ENCODE data around the gene KANK4.
"Not testable (repeated sequence)": the region's sequence is repeated elsewhere in the genome, so short reads cannot be mapped to it uniquely, and the experiment has no call there.

Gene KANK4

DNA sequence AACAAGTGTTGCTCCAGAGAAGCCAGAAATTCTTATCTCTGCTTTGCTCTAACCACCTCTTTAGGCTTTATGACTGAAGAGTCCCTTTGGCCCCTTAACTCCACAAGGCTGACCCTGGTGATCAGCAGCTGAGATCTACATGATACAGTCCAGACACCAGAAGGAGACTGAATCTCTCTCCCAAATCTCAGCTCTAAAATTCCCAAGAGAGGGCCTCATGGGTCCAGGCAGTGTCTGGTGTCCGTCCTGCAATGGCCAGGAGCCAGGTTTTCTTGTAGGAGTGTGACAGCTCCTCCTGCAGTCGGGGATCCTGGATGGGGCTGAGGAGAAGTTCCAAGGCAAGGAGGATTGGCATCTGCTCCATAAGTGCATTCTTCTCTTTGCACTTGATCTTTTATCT, 89.3 kb downstream of the KANK4 start:
- H3K4me3 ChIP-seq (ENCODE audit: low read depth in 1 of 2, low read length in 2 of 2), result no peak overlapping the region
- no peak overlapping the region for H3K27ac ChIP-seq (ENCODE audit: low read length)
- no peaks in the 10 kb centered on the region for H3K27me3 ChIP-seq (ENCODE audit: low read depth, low read length)
- H3K36me3 ChIP-seq (ENCODE audit: control insufficient read depth in 1 of 2, insufficient read depth in 2 of 2, low read length in 2 of 2), result no peaks in the 10 kb centered on the region
- H3K9me3 ChIP-seq (ENCODE audit: control insufficient read depth in 1 of 2, low read length in 2 of 2), result no peaks in the 10 kb centered on the region
- no peaks in the 10 kb centered on the region for H3K4me1 ChIP-seq (ENCODE audit: control insufficient read depth in 1 of 2, insufficient read depth in 2 of 2, low read length in 2 of 2)

DNA sequence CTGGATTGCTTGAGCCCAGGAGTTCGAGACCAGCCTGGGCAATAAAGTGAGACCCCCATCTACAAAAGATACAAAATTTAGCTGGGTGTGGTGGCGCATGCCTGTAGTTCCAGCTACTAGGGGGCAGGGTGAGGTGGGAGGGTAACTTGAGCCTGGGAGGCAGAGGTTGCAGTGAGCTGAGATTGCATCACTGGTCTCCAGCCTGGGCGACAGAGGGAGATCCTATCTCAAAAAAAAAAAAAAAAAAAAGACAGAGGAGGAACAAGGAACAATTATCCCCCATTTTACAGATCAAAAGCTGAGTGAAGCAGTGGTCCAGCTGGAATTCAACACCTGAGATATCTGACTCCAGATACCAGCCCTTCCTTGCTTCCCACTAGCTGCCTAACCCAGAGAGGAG, 89.8 kb downstream of the KANK4 start:
- no peaks in the 10 kb centered on the region for H3K9me3 ChIP-seq (ENCODE audit: control insufficient read depth in 1 of 2, low read length in 2 of 2)
- no peak overlapping the region for H3K4me3 ChIP-seq (ENCODE audit: low read depth in 1 of 2, low read length in 2 of 2)
- no peaks in the 10 kb centered on the region for H3K36me3 ChIP-seq (ENCODE audit: control insufficient read depth in 1 of 2, insufficient read depth in 2 of 2, low read length in 2 of 2)
- no peaks in the 10 kb centered on the region for H3K27me3 ChIP-seq (ENCODE audit: low read depth, low read length)
- H3K4me1 ChIP-seq (ENCODE audit: control insufficient read depth in 1 of 2, insufficient read depth in 2 of 2, low read length in 2 of 2), result no peaks in the 10 kb centered on the region
- H3K27ac ChIP-seq (ENCODE audit: low read length), result no peak overlapping the region

DNA sequence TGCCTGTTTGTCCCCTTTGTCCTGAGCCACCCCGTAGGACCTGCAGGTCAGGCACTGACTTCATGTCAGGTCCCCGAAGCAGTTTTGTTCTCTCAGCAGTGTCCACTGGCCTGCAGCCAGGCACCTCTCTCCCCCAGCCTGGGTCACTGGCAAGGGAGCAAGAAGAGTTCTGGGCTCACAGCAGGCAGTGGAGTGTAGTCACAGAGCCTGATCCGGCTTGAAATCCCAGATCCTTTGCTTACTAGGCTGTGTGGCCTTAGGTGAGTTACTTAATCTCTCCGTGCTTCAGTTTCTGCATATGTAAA, 90.4 kb downstream of the KANK4 start:
- Histone ChIP-seq H3K36me3 (ENCODE audit: control insufficient read depth in 1 of 2, insufficient read depth in 2 of 2, low read length in 2 of 2) (no peaks in the 10 kb centered on the region), H3K27ac (ENCODE audit: low read length) (no peak overlapping the region), H3K4me3 (ENCODE audit: low read depth in 1 of 2, low read length in 2 of 2) (no peak overlapping the region), H3K9me3 (ENCODE audit: control insufficient read depth in 1 of 2, low read length in 2 of 2) (no peaks in the 10 kb centered on the region), H3K27me3 (ENCODE audit: low read depth, low read length) (no peaks in the 10 kb centered on the region), H3K4me1 (ENCODE audit: control insufficient read depth in 1 of 2, insufficient read depth in 2 of 2, low read length in 2 of 2) (no peaks in the 10 kb centered on the region)

DNA sequence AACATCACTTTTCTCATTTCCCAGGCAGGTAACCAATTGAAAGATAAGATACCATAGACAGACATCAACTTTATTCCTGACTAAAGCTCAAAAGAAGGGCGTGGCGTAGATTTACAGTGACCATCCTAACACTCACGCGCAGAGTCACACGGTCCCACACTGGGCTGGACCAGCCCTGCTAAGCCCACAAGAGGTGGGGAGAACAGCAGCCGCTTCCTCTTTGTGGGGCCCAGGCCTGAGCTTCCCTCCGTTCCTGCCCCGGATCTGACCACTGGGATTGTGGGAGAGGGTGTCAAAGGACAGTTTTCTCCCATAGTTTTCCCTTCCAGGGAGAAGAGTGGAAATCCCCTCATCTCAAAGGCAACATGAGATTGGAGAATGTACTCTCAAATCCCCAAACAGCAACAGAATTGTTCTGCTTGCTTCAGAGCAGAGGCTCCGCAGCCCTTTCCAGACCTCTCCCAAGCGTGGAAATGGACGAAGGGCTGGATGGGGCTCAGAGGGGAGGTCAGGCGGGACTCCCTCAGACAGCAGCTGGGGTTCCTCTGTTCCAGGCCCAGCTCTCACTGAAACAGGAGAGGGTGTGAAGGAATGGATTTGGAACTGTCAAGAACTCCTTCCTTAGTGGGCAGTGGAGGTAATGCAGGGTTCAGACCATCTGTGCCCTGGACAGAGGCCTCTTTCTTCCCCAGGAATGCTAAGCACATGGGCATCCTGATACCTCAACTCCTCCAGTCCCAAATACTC, 90.9 kb downstream of the KANK4 start:
- Histone ChIP-seq H3K27ac (ENCODE audit: low read length) (no peak overlapping the region), H3K9me3 (ENCODE audit: control insufficient read depth in 1 of 2, low read length in 2 of 2) (no peaks in the 10 kb centered on the region), H3K27me3 (ENCODE audit: low read depth, low read length) (no peaks in the 10 kb centered on the region), H3K4me1 (ENCODE audit: control insufficient read depth in 1 of 2, insufficient read depth in 2 of 2, low read length in 2 of 2) (no peaks in the 10 kb centered on the region), H3K4me3 (ENCODE audit: low read depth in 1 of 2, low read length in 2 of 2) (no peak overlapping the region), H3K36me3 (ENCODE audit: control insufficient read depth in 1 of 2, insufficient read depth in 2 of 2, low read length in 2 of 2) (no peaks in the 10 kb centered on the region)

DNA sequence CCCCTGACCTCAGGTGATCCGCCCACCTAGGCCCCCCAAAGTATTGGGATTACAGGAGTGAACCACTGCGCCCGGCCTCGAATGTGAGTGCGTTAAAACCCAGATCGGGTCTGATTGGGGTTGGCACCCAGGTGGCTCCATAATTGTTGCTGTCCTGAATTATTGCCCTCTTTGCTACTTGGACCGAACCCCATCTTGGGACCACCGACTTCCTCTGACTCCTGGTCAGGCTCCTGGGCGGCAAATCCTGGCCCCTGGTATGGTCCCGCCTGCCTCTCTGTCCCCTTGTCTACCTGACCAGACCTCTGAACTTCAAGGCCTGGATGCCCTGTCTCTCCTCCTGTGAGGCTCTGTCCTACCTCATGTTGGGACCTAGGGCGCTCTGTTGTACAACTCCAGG, 91.7 kb downstream of the KANK4 start:
- Histone ChIP-seq H3K4me1 (ENCODE audit: control insufficient read depth in 1 of 2, insufficient read depth in 2 of 2, low read length in 2 of 2) (no peaks in the 10 kb centered on the region), H3K4me3 (ENCODE audit: low read depth in 1 of 2, low read length in 2 of 2) (no peak overlapping the region), H3K9me3 (ENCODE audit: control insufficient read depth in 1 of 2, low read length in 2 of 2) (no peaks in the 10 kb centered on the region), H3K27ac (ENCODE audit: low read length) (no peak overlapping the region), H3K36me3 (ENCODE audit: control insufficient read depth in 1 of 2, insufficient read depth in 2 of 2, low read length in 2 of 2) (no peaks in the 10 kb centered on the region), H3K27me3 (ENCODE audit: low read depth, low read length) (no peaks in the 10 kb centered on the region)

DNA sequence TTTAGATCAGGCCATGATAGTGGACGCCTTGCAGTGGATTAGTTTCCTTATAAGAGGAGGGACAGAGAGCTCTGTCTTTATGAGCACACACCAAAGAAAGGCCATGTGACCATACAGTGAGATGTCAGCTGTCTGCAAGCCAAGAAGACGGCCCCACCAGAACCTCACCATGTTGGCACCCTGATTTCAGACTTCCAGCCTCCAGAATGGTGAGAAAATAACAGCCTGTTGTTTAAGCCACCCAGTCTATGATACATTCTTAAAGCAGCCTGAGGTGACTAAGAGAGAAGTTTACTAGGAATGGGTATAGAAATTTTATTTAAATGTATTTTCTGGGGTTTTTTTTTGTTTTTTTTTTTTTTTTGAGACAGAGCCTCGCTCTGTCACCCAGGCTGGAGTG, 95.1 kb downstream of the KANK4 start:
- no peaks in the 10 kb centered on the region for H3K27me3 ChIP-seq (ENCODE audit: low read depth, low read length)

DNA sequence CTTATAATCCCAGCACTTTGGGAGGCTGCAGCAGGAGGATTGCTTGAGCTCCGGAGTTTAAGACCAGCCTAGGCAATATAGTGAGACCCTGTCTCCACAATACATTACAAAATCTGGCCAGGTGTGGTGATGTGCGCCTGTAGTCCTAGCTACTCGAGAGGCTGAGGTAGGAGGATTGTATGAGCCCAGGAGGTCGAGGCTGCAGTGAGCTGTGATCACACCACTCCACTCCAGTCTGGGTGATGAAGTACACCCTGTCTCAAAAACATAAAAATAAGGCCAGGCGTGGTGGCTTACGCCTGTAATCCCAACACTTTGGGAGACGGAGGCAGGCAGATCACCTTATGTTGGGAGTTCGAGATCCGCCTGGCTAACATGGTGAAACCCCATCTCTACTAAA, 96.9 kb downstream of the KANK4 start:
- Histone ChIP-seq H3K4me3 (ENCODE audit: low read depth in 1 of 2, low read length in 2 of 2) (no peak overlapping the region), H3K36me3 (ENCODE audit: control insufficient read depth in 1 of 2, insufficient read depth in 2 of 2, low read length in 2 of 2) (no peaks in the 10 kb centered on the region), H3K9me3 (ENCODE audit: control insufficient read depth in 1 of 2, low read length in 2 of 2) (no peaks in the 10 kb centered on the region), H3K27ac (ENCODE audit: low read length) (no peak overlapping the region), H3K4me1 (ENCODE audit: control insufficient read depth in 1 of 2, insufficient read depth in 2 of 2, low read length in 2 of 2) (no peaks in the 10 kb centered on the region), H3K27me3 (ENCODE audit: low read depth, low read length) (no peaks in the 10 kb centered on the region)

More for the DNA sequence above, 95.1 kb downstream of the KANK4 start:
- Histone ChIP-seq H3K36me3 (ENCODE audit: control insufficient read depth in 1 of 2, insufficient read depth in 2 of 2, low read length in 2 of 2) (no peaks in the 10 kb centered on the region), H3K4me1 (ENCODE audit: control insufficient read depth in 1 of 2, insufficient read depth in 2 of 2, low read length in 2 of 2) (no peaks in the 10 kb centered on the region), H3K4me3 (ENCODE audit: low read depth in 1 of 2, low read length in 2 of 2) (no peak overlapping the region), H3K27ac (ENCODE audit: low read length) (no peak overlapping the region), H3K9me3 (ENCODE audit: control insufficient read depth in 1 of 2, low read length in 2 of 2) (no peaks in the 10 kb centered on the region)

DNA sequence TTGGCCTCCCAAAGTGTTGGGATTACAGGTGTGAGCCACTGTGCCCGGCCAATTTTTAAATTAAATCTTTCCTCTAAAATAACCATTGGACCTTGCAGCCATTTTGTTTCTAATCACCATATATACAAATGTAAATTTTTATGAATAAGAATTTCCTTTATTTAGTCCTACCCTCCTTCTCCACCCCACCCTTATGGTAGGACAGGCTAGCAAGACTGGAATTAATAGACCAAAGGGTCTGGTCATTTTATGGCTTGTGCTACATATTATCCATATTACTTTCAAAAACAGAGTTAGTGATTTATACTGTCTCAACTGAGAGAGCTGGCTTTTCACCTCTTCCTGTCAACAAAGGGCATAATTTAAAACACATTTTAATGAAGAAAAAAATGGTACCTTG, 98.1 kb downstream of the KANK4 start:
- Histone ChIP-seq H3K9me3 (ENCODE audit: control insufficient read depth in 1 of 2, low read length in 2 of 2) (no peaks in the 10 kb centered on the region), H3K4me1 (ENCODE audit: control insufficient read depth in 1 of 2, insufficient read depth in 2 of 2, low read length in 2 of 2) (no peaks in the 10 kb centered on the region), H3K27ac (ENCODE audit: low read length) (no peak overlapping the region), H3K36me3 (ENCODE audit: control insufficient read depth in 1 of 2, insufficient read depth in 2 of 2, low read length in 2 of 2) (no peaks in the 10 kb centered on the region), H3K4me3 (ENCODE audit: low read depth in 1 of 2, low read length in 2 of 2) (no peak overlapping the region), H3K27me3 (ENCODE audit: low read depth, low read length) (no peaks in the 10 kb centered on the region)

DNA sequence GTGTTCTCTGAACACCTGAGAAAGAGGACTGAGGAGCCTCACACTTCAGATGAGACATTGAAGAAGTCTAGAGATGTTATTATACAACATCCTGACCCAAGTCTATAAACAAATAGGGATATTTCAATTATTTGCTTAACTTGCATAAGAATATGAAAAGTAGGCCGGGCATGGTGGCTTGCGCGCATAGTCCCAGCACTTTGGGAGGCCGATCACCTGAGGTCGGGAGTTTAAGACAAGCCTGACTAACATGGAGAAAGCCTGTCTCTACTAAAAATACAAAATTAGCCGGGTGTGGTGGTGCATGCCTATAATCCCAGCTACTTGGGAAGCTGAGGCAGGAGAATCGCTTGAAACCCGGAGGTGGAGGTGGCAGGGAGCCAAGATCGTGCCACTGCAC, 98.8 kb downstream of the KANK4 start:
- H3K4me1 ChIP-seq (ENCODE audit: control insufficient read depth in 1 of 2, insufficient read depth in 2 of 2, low read length in 2 of 2); H3K4me3 ChIP-seq (ENCODE audit: low read depth in 1 of 2, low read length in 2 of 2): not testable (repeated sequence)

DNA sequence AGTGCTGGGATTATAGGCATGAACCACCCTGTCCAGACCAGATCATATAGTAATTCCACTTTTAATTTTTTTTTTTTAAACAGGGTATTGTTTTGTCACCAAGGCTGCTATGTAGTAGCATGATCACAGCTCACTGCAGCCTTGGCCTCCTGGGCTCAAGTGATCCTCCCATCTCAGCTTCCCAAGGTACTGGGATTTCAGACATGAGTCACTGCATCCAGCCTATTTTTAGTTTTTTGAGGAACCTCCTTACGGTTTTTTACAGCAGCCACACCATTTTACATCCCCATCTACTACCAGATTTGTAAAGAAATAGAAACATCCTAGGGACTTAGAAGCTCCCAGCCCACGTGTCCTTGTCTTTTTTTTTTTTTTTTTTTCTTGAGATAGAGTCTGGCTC, 100.6 kb downstream of the KANK4 start:
- Histone ChIP-seq H3K36me3 (ENCODE audit: control insufficient read depth in 1 of 2, insufficient read depth in 2 of 2, low read length in 2 of 2) (no peaks in the 10 kb centered on the region), H3K9me3 (ENCODE audit: control insufficient read depth in 1 of 2, low read length in 2 of 2) (no peaks in the 10 kb centered on the region), H3K27ac (ENCODE audit: low read length) (no peak overlapping the region), H3K27me3 (ENCODE audit: low read depth, low read length) (no peaks in the 10 kb centered on the region), H3K4me1 (ENCODE audit: control insufficient read depth in 1 of 2, insufficient read depth in 2 of 2, low read length in 2 of 2) (no peaks in the 10 kb centered on the region), H3K4me3 (ENCODE audit: low read depth in 1 of 2, low read length in 2 of 2) (no peak overlapping the region)

More for the DNA sequence above, 98.8 kb downstream of the KANK4 start:
- H3K27ac ChIP-seq (ENCODE audit: low read length); H3K9me3 ChIP-seq (ENCODE audit: control insufficient read depth in 1 of 2, low read length in 2 of 2); H3K27me3 ChIP-seq (ENCODE audit: low read depth, low read length); H3K36me3 ChIP-seq (ENCODE audit: control insufficient read depth in 1 of 2, insufficient read depth in 2 of 2, low read length in 2 of 2): not testable (repeated sequence)

DNA sequence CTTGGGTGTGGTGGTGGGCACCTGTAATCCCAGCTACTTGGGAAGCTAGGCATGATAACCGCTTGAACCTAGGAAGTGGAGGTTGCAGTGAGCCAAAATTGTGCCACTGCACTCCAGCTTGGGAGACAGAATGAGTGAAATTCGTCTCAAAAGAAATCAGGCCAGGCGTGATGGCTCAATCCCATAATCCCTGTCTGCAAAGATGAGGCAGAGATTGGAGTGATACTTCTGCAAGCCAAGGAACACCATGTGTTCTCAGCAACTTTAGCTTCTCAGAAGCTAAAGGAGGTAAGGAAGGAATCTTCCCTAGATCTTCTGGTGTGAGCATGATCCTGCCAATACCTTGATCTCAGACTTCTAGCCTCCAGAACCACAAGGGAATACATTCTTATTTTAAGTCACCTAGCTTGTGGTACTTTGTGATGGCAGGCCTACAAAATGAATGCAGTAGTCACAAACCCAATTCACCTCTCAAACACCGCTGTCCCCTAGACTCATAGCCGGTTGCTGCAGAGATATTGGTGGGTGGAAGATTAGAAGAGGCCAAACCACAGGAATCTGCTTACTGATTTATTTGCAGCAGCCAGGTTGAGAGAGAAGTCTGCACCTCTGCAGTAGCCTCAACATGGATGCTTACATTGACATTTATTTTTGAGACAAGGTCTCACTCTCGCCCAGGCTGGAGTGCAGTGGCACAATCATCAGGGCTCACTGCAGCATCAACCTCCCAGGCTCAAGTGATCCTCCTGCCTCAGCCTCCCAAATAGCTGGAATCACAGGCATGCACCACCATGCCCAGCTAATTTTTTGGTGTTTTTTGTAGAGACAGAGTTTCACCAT, 105.9 kb downstream of the KANK4 start:
- Histone ChIP-seq H3K4me1 (ENCODE audit: control insufficient read depth in 1 of 2, insufficient read depth in 2 of 2, low read length in 2 of 2) (no peaks in the 10 kb centered on the region), H3K4me3 (ENCODE audit: low read depth in 1 of 2, low read length in 2 of 2) (no peak overlapping the region), H3K9me3 (ENCODE audit: control insufficient read depth in 1 of 2, low read length in 2 of 2) (peaks cover 5 to 22% of the 10 kb centered on the region in 2 donors), H3K36me3 (ENCODE audit: control insufficient read depth in 1 of 2, insufficient read depth in 2 of 2, low read length in 2 of 2) (no peaks in the 10 kb centered on the region), H3K27me3 (ENCODE audit: low read depth, low read length) (no peaks in the 10 kb centered on the region), H3K27ac (ENCODE audit: low read length) (no peak overlapping the region)

DNA sequence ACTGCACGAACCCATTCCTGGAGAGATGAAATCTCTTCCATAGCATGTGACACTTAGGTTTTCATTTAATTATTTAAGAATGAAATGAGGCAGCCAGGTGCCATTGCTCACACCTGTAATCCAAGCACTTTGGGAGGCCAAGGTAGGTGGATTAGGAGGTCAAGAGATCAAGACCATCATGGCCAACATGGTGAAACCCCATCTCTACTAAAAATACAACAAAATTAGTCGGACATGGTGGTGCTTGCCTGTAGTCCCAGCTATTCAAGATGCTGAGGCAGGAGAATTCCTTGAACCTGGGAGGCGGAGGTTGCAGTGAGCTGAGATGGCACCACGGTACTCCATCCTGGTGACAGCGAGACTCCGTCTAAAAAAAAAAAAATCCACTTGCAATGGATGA, 106.8 kb downstream of the KANK4 start:
- Histone ChIP-seq H3K36me3 (ENCODE audit: control insufficient read depth in 1 of 2, insufficient read depth in 2 of 2, low read length in 2 of 2) (no peaks in the 10 kb centered on the region), H3K27ac (ENCODE audit: low read length) (no peak overlapping the region), H3K27me3 (ENCODE audit: low read depth, low read length) (no peaks in the 10 kb centered on the region), H3K4me3 (ENCODE audit: low read depth in 1 of 2, low read length in 2 of 2) (no peak overlapping the region), H3K9me3 (ENCODE audit: control insufficient read depth in 1 of 2, low read length in 2 of 2) (peaks cover 5 to 22% of the 10 kb centered on the region in 2 donors), H3K4me1 (ENCODE audit: control insufficient read depth in 1 of 2, insufficient read depth in 2 of 2, low read length in 2 of 2) (no peaks in the 10 kb centered on the region)

Measured in muscle layer of duodenum (tissue), 2 donors.